NCI-H1436 (cell line): ENCODE data around the gene CCDC74B.
"Not testable (repeated sequence)": the region's sequence is repeated elsewhere in the genome, so short reads cannot be mapped to it uniquely, and the experiment has no call there.

ENCODE experiments used
- DNase-seq: peaks from one replicate; lab custom pipeline; 2025; lab: John Stamatoyannopoulos, UW

Gene CCDC74B

GRCh38 chr2:130102597-130103363 lies 42.1 kb downstream of the CCDC74B start:
- DNase-seq, result not testable (repeated sequence)
